ENCODE measurements around the gene STAT2. TPM values are rescaled to one million over a fixed set of nuclear protein-coding genes. Genes with fewer than 3 reads are reported as not detected.

Gene STAT2
- total and polyA plus RNA-seq, 9 of the 15 experiments (the other 6 are each of a cell fraction or from before 2014, with no cell fraction given) = 15.5 to 46.9 (median 40.1) TPM

- TF ChIP-seq NFXL1 (CRISPR knock-in tag; IDR thresholded peaks at IDR 0.05) (no peak), ARID2 (IDR thresholded peaks at IDR 0.05) (no peak), CCNT2 (IDR thresholded peaks at IDR 0.05; ENCODE audit: borderline replicate concordance, extremely low read depth, insufficient read length, low read depth, low read length) (peak; percentile 65), FOSL1 (tag; conservative IDR thresholded peaks at IDR 0.05) (peak; percentile 46; the same call in 1 of the 2 replicates), ESRRB (CRISPR knock-in tag; IDR thresholded peaks at IDR 0.05; ENCODE audit: borderline replicate concordance) (no peak), USF1 (CRISPR knock-in tag; IDR thresholded peaks at IDR 0.05) (no peak), SREBF2 (CRISPR knock-in tag; IDR thresholded peaks at IDR 0.05) (no peak), MLLT1 (IDR thresholded peaks at IDR 0.05) (peak; percentile 64 to 76; a peak in 3 of 4 replicates), ZNF518B (CRISPR knock-in tag; IDR thresholded peaks at IDR 0.05) (no peak), ZEB2 (IDR thresholded peaks at IDR 0.05) (peak; percentile 71; the same call in 1 of the 2 replicates), HDAC8 (tag; IDR thresholded peaks at IDR 0.05) (peak; percentile 41; the same call in 1 of the 2 replicates), NELFE (IDR thresholded peaks at IDR 0.05; ENCODE audit: insufficient read depth, insufficient read length) (no peak), TFAM (CRISPR knock-in tag; conservative IDR thresholded peaks at IDR 0.05) (no peak), ZNF644 (tag; IDR thresholded peaks at IDR 0.05; ENCODE audit: low read depth) (peak; percentile 41), ZNF253 (CRISPR knock-in tag; conservative IDR thresholded peaks at IDR 0.05) (no peak), HOXB6 (CRISPR knock-in tag; IDR thresholded peaks at IDR 0.05; ENCODE audit: borderline replicate concordance) (no peak), HMGN3 (IDR thresholded peaks at IDR 0.05; ENCODE audit: borderline replicate concordance, extremely low read depth, insufficient read length, low read depth, low read length) (no peak), ZNF280A (IDR thresholded peaks at IDR 0.05; ENCODE audit: low read depth, partially characterized antibody) (no peak)
These were observed 23.3 kb downstream of the STAT2 start (continued) for GRCh38 chr12:56336361-56337167.

All from K562 (cell line).